Measurements from ENCODE around the gene UBAC1.

DNA sequence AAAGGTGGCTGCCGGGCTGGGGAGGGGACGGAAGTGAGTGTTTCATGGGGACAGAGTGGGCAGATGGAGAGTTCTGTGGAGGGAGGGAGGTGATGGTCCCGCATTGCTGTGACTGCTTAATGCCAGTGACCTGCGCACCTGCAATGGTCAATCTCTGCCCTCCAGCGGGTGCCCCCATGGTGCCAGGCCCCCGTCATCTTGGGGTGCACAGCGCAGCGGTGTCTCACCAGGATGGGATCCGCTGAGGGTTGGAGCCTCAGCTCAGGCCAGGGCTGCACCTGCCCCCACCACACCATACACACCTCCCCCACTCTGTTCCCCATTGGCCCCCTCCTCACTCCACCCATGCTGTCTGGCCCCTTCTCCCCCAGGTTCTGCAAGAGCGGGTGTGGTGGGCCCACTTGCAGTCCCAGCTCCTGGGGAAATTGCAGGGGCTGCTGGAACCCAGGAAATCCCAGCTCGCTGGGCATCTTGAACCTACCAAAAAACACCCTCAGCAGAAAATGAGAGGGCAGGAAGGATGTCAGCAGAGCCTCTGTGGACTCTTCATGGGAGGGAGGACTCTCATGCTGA is 41.8 kb downstream of the UBAC1 start:
- TF ChIP-seq, protein P1, sequence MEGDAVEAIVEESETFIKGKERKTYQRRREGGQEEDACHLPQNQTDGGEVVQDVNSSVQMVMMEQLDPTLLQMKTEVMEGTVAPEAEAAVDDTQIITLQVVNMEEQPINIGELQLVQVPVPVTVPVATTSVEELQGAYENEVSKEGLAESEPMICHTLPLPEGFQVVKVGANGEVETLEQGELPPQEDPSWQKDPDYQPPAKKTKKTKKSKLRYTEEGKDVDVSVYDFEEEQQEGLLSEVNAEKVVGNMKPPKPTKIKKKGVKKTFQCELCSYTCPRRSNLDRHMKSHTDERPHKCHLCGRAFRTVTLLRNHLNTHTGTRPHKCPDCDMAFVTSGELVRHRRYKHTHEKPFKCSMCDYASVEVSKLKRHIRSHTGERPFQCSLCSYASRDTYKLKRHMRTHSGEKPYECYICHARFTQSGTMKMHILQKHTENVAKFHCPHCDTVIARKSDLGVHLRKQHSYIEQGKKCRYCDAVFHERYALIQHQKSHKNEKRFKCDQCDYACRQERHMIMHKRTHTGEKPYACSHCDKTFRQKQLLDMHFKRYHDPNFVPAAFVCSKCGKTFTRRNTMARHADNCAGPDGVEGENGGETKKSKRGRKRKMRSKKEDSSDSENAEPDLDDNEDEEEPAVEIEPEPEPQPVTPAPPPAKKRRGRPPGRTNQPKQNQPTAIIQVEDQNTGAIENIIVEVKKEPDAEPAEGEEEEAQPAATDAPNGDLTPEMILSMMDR (IDR thresholded peaks at IDR 0.05; ENCODE audit: low read depth, low read length), result no peak
- TF ChIP-seq POLR2A (IDR thresholded peaks at IDR 0.05; ENCODE audit: extremely low read depth, insufficient read length) (no peak), MYC (IDR thresholded peaks at IDR 0.05; ENCODE audit: low read depth, low read length) (no peak)
- TF ChIP-seq, protein P2, sequence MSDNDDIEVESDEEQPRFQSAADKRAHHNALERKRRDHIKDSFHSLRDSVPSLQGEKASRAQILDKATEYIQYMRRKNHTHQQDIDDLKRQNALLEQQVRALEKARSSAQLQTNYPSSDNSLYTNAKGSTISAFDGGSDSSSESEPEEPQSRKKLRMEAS (IDR thresholded peaks at IDR 0.05; ENCODE audit: low read depth, low read length), result no peak
